Breast epithelium (tissue), 4 donors: ENCODE data around the gene GALNT9. TPM values are rescaled to one million over a fixed set of nuclear protein-coding genes. Genes with fewer than 3 reads are reported as not detected.

ENCODE experiments used
- DNase-seq, 2 donors: peaks; one replicate each; pipeline ENCODE4 v3.0.0-alpha.2; 2019; ENCODE audit warnings: low spot score in 2 of 2
- H3K27ac ChIP-seq, 2 donors: fragments of 200-600 bp; sonication (generic) in 1 of 2; one replicate each; pipeline ENCODE4 v1.5.1; 2016 to 2019; ENCODE audit warnings: mild to moderate bottlenecking in 1 of 2
- H3K27me3 ChIP-seq, 2 donors: fragments of 200-600 bp; sonication (generic) in 1 of 2; one replicate each; pipeline versions ENCODE4 v1.5.1 to v1.6.0; 2017 to 2019; ENCODE audit warnings: control low read depth in 1 of 2, mild to moderate bottlenecking in 1 of 2
- H3K36me3 ChIP-seq: fragments of 200-600 bp; one replicate; pipeline ENCODE4 v1.5.1; 2019
- H3K4me1 ChIP-seq, 2 donors: fragments of 200-600 bp; sonication (generic); one replicate each; pipeline ENCODE4 v1.5.1; 2016 to 2019; ENCODE audit warnings: control low read depth in 1 of 2
- H3K4me3 ChIP-seq, 3 donors: fragments of 200-600 bp; sonication (generic); 1 replicate in 2 of 3; 2 replicates in 1 of 3; pipeline ENCODE4 v1.5.1; 2016 to 2019; ENCODE audit warnings: mild to moderate bottlenecking in 3 of 3, moderate library complexity in 2 of 3
- H3K9me3 ChIP-seq, 2 donors: fragments of 200-600 bp; sonication (generic) in 1 of 2; one replicate each; pipeline ENCODE4 v1.5.1; 2016 to 2019; ENCODE audit warnings: control low read depth in 1 of 2
- POLR2A ChIP-seq: fragments of 450-650 bp; IDR thresholded peaks from one replicate; pipeline ENCODE4 v1.6.1; 2016; ENCODE audit warnings: antibody characterized with exemption, mild to moderate bottlenecking, moderate library complexity
- POLR2AphosphoS5 ChIP-seq, 3 donors: sonication (generic); formaldehyde crosslinking; IDR thresholded peaks; one replicate each; pipeline ENCODE4 v1.6.1; 2017; ENCODE audit warnings: antibody characterized with exemption in 3 of 3
- intact Hi-C: fragments of 100-400 bp; cut with DNase I; formaldehyde crosslinking; loops from one replicate; pipeline ENCODE4 v1.15.1; 2023; ENCODE audit warnings: low total_unique reads
- total RNA-seq, 3 donors: library from RNA; depleted of rRNA; stranded (reverse); fragments of >200 nt; gene quantifications; one replicate each; pipeline ENCODE4 v1.1.0, GENCODE V29; 2016
- TF ChIP-seq, protein P1 (sequence below), 3 donors: fragments of 450-650 bp; IDR thresholded peaks; one replicate each; pipeline ENCODE4 v1.5.1; 2016 to 2017; ENCODE audit warnings: antibody characterized with exemption in 3 of 3, mild to moderate bottlenecking in 3 of 3, moderate library complexity in 3 of 3

GALNT9 gene
- total RNA-seq, 3 donors from 2014 or later, result 2.9 TPM; not detected in 2

DNA sequence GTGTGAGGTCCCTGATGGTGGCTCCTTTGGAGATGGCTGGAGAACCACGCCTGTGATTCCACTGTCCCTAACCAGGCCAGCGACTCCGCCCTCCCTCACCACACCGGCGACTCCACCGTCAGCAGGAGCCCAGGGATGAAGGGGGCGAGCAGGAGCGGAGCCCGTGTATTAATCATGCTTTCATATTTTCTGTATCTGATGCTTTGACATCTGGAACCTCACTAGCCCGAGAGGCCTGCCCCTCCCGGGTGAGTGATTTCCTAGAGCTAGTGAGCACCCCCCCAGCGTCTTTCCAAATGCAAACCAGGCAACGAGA lies 115.3 kb downstream of the GALNT9 start:
- peaks cover 0 to 46% of the 10 kb centered on the region in 2 donors for H3K27me3 ChIP-seq
- no peak overlapping the region for H3K4me3 ChIP-seq
- no peaks in the 10 kb centered on the region for H3K4me1 ChIP-seq
- DNase-seq, result no peak
- H3K36me3 ChIP-seq, result no peaks in the 10 kb centered on the region
- TF ChIP-seq POLR2A (no peak), POLR2AphosphoS5 (IDR thresholded peaks at IDR 0.05) (no peak)
- TF ChIP-seq, protein P1, sequence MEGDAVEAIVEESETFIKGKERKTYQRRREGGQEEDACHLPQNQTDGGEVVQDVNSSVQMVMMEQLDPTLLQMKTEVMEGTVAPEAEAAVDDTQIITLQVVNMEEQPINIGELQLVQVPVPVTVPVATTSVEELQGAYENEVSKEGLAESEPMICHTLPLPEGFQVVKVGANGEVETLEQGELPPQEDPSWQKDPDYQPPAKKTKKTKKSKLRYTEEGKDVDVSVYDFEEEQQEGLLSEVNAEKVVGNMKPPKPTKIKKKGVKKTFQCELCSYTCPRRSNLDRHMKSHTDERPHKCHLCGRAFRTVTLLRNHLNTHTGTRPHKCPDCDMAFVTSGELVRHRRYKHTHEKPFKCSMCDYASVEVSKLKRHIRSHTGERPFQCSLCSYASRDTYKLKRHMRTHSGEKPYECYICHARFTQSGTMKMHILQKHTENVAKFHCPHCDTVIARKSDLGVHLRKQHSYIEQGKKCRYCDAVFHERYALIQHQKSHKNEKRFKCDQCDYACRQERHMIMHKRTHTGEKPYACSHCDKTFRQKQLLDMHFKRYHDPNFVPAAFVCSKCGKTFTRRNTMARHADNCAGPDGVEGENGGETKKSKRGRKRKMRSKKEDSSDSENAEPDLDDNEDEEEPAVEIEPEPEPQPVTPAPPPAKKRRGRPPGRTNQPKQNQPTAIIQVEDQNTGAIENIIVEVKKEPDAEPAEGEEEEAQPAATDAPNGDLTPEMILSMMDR (IDR thresholded peaks at IDR 0.05), result no peak
- H3K27ac ChIP-seq, result no peak overlapping the region
- intact Hi-C loops, result no loop called here
- peaks cover 0 to 3% of the 10 kb centered on the region in 2 donors for H3K9me3 ChIP-seq

DNA sequence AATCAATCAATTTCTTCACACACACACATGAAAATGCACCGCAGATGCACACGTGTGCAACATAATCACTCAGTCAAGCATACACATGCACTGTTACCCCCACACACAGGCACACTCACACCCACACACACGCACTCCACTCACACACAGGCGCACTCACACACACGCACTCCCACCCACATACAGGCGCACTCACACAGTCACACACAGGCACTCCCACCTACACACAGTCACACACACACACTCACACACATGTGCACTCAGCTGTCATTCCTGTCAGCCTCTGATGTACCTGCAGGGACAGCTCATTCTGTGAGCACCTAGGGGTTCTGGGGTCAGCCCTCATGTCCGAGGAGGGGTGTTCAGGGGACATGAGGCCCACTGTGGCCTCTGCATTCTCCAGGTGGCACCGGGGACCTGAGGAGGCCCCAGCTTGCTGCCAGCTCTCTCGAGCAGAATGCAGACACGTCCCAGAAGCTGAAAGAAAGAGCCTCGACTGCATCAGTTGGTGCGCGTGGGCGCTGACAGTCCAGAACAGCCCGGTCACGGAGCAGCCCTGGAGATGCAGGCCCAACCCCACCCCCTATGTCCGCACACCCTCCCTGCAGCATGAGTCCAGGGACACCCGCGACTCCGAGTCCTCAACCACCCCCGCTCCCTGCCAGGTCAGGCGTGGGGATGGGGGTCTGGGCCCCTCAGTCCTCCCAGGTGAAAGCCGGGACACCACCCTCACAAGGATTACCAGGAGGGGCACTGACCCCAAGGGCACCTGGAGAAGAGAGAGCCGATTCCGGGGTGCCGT lies 115.8 kb downstream of the GALNT9 start:
- TF ChIP-seq POLR2A (no peak), POLR2AphosphoS5 (IDR thresholded peaks at IDR 0.05) (no peak)
- TF ChIP-seq, protein P1 (IDR thresholded peaks at IDR 0.05), result no peak
- no peak overlapping the region for H3K4me3 ChIP-seq
- peaks cover 0 to 45% of the 10 kb centered on the region in 2 donors for H3K27me3 ChIP-seq
- H3K36me3 ChIP-seq, result no peaks in the 10 kb centered on the region
- intact Hi-C loops, result no loop called here
- H3K4me1 ChIP-seq, result no peaks in the 10 kb centered on the region
- no peak for DNase-seq
- H3K9me3 ChIP-seq, result peaks cover 0 to 3% of the 10 kb centered on the region in 2 donors
- H3K27ac ChIP-seq, result no peak overlapping the region

DNA sequence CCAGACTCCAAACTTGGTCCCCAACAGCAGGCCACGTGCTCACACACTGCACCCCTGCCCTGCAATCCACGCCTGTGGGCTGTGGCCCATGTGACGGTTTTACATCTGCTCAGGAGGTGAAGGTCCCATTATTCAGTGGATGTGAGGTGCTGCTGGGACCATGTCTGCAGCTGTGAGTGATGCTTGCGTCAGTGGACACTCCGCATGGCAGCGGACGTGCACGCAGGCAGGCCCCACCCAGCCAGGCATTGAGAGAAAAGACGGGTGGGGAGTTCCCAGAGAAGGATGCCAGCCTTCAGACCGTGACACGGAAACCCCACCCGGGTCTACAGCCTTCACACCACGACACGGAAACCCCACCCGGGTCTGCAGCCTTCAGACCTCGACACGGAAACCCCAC lies 117.6 kb downstream of the GALNT9 start:
- DNase-seq, result no peak
- H3K4me3 ChIP-seq, result no peak overlapping the region
- intact Hi-C loops, result no loop called here
- H3K36me3 ChIP-seq, result no peaks in the 10 kb centered on the region
- H3K27me3 ChIP-seq, result peaks cover 0 to 45% of the 10 kb centered on the region in 2 donors
- H3K9me3 ChIP-seq, result peaks cover 0 to 7% of the 10 kb centered on the region in 2 donors
- no peaks in the 10 kb centered on the region for H3K4me1 ChIP-seq
- TF ChIP-seq, protein P1 (IDR thresholded peaks at IDR 0.05), result no peak
- TF ChIP-seq POLR2AphosphoS5 (IDR thresholded peaks at IDR 0.05), result no peak
- no peak for TF ChIP-seq POLR2A
- no peak overlapping the region for H3K27ac ChIP-seq

DNA sequence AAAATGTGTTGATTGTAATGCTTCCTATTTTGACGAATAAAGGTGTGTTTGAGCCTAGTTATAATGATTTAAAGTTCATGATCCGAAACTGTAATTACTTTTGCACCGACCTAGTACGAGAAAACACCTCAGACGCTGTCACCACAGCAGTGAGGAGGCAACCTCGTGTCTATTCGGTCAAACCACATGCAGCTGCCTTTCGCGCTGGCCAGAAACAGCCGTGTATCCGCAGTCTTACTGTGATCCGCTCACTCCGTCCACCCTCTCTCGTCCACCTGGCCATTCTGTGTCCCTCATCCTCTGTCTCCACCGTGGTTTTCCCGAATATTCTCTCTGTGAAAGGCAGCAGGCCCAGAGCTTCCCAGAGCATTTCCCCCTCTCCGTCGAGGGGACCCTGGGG lies 118.1 kb downstream of the GALNT9 start:
- Histone ChIP-seq H3K27ac (no peak overlapping the region), H3K9me3 (peaks cover 0 to 7% of the 10 kb centered on the region in 2 donors), H3K36me3 (no peaks in the 10 kb centered on the region), H3K4me3 (no peak overlapping the region), H3K27me3 (peaks cover 0 to 44% of the 10 kb centered on the region in 2 donors), H3K4me1 (no peaks in the 10 kb centered on the region)
- intact Hi-C loops, result no loop called here
- TF ChIP-seq, protein P1 (IDR thresholded peaks at IDR 0.05), result no peak
- no peak for TF ChIP-seq POLR2A
- TF ChIP-seq POLR2AphosphoS5 (IDR thresholded peaks at IDR 0.05), result no peak
- no peak for DNase-seq

DNA sequence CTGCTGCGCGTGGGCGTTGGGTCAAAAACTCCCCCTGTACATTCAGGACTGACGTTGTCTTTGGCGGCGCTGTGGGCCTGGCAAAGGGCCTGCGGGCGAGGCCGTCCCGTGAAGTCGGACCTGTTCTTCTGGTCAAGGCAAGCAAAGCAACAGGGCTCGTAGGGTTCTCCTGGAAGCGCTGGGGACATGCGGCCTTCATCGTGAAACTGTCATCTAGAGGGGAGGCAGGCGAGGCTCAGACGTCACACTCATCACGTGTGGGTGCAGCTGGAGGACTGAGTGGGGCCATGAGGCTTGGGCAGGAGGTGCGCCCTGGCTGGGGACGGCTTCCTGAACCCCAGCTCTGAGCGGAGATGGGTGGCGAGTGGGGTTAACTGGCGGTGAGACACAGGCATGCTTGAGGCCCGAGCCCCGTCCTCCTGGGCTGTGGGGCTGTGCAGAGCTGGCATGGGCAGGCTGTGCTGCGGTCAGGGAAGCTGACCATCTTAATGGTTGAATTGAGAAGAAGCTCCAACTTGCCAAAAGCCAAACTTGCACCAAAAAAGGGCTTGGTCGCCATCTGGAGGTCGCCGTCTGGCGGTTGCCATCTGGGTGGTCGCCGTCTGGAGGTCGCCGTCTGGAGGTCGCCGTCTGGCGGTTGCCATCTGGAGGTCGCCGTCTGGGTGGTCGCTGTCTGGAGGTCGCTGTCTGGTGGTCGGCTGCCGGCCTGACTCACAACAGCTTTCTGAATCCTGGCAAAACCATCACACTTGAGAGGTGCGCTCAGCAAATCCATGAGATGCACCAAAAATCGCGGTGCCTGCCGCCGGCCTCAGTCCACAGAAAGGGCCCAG lies 119.0 kb downstream of the GALNT9 start:
- Histone ChIP-seq H3K4me3 (no peak overlapping the region), H3K27me3 (peaks cover 6 to 45% of the 10 kb centered on the region in 2 donors), H3K27ac (no peak overlapping the region), H3K36me3 (no peaks in the 10 kb centered on the region), H3K4me1 (peaks cover 0 to 4% of the 10 kb centered on the region in 2 donors), H3K9me3 (peaks cover 0 to 7% of the 10 kb centered on the region in 2 donors)
- intact Hi-C loops, result no loop called here
- TF ChIP-seq POLR2A (no peak), POLR2AphosphoS5 (IDR thresholded peaks at IDR 0.05) (no peak)
- TF ChIP-seq, protein P1 (IDR thresholded peaks at IDR 0.05), result no peak
- DNase-seq, result peak; percentile 31 to 69
